NCI-H2196 treated with DMSO at 0.1 percent for 48 hours (cell line): ENCODE results near the gene CYLD.

Experiments
- DNase-seq: peaks from one replicate; lab custom pipeline; 2025; ENCODE audit not compliant: unreplicated experiment; lab: John Stamatoyannopoulos, UW

The CYLD gene

DNA sequence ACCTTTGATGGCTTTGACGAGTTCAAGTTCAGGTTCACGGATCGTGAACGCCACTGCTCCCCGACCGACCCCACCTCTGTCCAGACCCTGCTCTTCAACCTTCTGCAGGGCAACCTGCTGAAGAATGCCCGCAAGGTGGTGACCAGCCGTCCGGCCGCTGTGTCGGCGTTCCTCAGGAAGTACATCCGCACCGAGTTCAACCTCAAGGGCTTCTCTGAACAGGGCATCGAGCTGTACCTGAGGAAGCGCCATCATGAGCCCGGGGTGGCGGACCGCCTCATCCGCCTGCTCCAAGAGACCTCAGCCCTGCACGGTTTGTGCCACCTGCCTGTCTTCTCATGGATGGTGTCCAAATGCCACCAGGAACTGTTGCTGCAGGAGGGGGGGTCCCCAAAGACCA is 30.8 kb upstream of the CYLD start:
- no peak for DNase-seq

DNA sequence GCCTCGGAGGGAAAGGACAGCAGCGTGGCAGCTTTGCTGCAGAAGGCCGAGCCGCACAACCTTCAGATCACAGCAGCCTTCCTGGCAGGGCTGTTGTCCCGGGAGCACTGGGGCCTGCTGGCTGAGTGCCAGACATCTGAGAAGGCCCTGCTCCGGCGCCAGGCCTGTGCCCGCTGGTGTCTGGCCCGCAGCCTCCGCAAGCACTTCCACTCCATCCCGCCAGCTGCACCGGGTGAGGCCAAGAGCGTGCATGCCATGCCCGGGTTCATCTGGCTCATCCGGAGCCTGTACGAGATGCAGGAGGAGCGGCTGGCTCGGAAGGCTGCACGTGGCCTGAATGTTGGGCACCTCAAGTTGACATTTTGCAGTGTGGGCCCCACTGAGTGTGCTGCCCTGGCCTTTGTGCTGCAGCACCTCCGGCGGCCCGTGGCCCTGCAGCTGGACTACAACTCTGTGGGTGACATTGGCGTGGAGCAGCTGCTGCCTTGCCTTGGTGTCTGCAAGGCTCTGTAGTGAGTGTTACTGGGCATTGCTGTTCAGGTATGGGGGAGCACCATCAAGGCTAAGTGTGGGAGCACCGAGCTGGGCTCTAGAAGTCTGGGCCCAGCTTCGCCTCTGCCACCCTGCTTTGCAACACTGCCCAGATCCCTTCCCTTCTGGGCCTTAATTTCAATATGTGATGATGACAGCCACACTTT is 29.9 kb upstream of the CYLD start:
- DNase-seq: no peak

DNA sequence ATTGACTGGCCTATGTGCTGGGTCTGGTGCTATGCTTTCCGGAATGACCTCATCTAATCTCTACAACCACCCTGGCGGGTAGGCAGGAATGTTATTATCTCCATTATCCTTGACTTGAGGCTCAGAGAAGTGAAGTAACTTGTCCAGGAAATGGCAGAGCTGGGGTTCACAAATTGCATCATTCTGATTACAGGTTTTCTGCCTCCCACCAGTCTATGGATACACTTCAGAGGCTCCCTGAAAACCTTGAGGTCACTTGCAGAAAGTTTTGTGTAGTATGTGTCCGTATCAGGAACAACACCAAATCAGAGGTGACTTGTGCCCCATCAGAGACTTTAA is 29.4 kb upstream of the CYLD start:
- DNase-seq: no peak

DNA sequence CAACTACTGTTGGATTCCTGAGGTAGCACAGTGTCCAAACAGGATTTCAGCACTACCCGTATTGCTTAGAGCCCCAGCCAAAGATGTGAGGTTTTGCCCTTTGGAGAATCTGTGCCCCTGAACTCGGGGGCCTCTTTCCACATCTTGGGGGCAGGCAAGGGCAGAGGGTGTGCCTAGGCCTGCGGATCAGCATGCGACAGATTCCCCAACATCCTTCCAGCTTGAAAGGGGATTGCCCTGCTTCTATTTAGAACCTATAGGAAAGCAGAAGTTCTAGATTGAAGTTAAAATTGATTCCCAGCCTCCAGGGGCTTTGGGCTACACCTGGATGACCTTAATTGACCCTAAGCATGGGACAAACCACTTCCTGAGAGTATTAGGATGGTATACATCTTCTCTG is 28.9 kb upstream of the CYLD start:
- DNase-seq: no peak

DNA sequence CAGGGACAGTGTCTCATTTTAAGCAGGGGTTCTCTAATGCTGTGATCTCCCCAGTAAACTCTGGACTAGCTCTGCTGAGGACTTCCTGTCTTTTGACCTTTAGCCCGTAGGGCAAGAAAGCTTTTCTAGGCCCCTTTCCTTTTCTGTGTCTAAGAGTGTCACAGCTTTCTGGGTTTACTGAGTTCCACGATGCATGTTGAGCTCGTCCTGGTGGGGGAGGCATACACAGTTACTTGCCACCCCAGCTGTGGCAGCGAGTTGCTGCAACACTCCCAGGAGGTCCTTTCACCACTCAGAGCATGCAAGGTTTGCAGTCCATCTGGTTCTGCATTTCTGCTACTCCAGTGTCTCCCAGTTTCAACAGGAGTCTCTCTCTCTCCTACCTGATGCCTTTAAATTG is 24.8 kb upstream of the CYLD start:
- DNase-seq: no peak

DNA sequence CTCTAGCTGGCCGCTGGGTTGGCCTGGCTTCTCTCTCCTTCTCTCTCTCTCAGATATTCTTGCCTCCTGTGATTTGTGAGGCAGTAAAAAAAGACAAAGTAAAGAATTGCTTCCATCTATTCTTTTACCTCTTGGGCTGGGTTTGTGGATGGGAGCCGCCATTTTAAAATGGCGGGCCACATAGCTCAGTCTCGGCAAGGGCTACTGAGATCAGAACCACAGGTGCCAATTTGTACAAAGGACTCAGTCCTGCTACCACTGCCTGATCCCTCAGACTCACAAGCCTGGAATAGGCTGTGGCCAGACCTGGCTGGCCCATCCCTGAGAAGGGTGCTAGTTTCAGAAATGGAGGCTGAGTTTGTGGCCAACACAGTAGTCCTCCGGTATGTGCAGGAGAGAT is 24.4 kb upstream of the CYLD start:
- no peak for DNase-seq

DNA sequence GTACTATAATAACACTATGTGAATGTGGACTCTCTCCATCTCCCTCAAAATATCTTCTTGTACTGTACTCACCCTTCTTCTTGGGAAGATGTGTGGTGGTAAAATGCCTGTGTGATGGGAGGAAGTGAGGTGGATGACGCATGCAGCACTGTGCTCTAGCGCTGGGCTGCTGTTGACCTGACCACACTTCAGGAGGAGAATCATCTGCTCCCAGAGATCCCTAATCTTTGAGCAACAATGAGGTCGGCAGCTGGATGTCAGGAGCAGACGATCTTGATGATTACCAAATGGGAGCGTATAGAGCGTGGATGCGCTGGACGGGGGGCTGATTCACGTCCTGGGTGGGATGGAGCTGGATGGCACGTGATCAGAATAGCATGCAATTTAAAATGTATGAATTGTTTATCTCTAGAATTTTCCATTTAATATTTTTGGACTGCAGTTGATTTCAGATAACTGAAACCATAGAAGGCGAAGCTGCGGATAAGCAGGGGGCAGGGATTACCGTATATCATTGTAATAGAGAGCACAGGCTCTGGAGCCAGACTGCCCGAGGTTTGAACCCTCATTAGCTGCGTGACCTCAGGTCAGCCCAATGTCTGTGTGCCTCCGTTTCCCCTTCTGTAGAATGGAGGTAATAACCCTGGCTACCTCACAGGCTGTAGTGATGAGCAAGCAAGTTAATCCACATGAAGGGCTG is 23.7 kb upstream of the CYLD start:
- no peak for DNase-seq

DNA sequence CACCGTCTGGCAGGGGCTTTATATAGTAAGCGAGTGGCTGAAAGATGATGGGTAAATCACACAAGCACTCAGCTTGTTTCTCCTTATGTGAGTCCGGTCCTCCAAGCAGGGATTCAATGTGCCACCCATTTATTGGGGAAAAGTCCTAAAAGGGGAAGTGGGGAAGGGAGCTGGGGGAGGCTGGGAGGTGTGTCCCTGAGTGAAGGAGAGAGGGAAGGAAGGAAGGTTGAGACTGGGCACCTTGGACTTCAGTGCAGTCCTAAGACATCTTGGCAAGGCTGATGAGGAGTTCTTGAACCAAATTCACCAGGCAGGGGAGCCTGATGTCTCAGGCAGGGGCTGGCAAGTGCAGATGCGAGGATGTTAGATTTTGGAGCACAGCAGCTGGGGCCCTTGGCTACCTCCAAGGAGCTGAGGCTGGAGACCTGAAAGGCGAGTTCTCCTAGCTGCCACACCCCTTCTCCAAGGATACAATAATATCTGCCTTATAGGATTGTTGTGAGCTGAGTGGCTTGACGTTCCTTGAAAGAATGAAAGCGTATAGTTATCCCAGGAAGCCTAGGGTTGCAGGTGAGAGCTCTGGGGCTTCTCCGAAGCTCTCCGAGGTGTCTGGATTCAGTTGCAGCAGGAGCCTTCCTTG is 23.0 kb upstream of the CYLD start:
- DNase-seq: no peak

DNA sequence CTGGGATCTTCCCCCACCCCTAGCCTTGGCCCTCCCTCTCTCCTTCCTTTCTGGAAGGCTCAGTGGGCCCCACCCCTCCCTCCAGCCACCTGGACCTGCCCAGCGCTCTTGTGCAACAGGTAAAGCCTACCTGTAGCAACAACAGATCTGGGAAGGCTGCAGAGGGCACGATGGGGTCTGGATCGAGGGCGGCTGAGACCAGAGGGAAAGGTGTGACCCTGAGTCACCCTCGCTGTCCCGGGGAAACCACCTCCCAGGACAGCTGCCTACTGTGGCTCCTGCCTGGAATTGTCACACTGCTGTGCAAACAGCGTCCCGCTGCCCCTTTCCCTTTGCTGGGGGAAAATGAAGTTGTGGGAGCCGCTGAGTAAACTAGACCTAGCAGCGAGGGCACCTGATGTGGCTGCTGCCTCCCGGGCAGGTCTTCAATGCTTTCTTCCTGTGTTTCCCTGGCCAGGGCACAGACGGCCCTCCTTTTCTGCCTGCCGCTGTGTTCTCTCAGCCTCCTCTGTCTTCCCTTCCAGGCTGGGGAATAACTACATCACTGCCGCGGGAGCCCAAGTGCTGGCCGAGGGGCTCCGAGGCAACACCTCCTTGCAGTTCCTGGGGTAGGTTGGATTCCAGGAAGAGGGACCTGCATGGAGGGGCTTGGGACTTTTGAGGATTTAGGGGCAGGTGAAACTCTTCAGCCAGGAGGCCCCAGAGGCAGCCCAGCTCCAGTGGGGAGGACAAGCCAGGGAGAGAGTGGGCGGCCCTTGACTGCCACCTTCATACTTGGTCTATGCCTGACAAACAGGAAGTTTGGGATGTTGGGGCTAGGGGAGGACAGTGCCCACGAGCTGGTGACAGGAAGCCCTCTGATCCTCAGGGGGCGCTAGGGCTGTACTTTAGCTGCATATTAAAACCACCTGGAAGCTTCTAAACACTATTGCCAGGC is 22.2 kb upstream of the CYLD start:
- DNase-seq: no peak

DNA sequence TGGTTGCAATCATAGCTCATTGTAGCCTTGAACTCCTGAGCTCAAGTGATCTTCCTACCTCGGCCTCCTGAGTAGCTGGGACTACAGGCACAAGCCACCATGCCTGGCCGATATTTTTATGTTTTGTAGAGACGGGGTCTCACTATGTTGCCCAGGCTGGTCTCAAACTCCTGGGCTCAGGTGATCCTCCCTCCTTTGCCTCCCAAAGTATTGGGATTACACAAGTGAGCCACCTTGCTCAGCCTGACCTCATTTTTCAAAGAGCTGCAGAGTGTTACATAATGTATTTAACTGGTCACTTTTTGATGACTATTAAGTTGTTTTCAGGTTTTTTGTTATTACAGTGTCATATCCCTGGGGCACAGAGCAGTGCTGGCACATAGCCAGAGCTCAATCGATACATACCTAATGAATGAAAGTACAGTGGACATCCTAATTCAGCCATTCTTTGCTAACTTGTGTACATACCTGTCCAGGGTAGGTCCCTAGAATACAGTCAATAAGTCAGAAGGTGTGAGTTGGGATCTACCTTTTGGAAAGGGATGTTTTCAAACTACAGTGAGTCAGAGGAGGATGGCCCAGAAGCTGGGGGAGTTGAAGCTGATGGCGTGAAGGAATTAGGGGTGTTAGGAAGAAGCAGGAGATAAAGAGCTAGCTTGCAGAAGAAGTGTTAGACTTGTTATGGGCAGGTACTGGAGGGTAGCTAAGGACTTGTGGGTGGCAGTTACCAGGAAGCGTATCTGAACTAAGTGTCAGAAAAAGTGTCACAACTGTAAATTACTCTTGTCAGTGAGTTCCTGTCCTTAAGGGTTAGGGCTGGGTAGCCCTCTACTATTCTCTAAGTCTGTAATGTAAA is 20.1 kb upstream of the CYLD start:
- no peak for DNase-seq

DNA sequence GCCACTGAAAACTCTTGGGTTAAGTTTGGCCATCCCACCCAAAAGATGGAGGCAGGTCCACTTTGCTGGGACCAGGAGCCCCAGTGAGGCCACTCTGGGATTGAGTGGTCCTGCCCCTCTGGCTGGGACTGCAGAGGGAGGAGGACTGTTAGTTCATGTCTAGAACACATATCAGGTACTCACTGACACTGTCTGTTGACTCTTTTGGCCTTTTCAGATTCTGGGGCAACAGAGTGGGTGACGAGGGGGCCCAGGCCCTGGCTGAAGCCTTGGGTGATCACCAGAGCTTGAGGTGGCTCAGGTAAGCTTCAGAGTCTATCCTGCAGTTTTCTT is 19.5 kb upstream of the CYLD start:
- DNase-seq: no peak

DNA sequence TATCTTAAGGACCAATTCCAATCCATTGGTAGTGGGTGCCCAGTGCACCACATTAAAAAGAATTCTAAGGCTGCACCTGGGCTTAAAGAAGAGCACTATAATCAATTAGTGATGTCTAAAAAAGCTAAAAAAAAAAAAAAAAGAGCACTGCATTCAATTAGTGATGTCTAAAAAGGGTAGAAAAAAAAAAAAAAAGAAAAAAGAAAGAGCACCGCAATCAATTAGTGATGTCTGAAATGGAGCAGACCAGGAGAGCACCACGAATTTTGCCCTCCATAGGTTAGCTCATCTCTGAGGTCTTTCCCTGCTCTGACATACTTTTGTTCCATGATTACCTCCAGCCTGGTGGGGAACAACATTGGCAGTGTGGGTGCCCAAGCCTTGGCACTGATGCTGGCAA is 18.9 kb upstream of the CYLD start:
- DNase-seq: no peak

DNA sequence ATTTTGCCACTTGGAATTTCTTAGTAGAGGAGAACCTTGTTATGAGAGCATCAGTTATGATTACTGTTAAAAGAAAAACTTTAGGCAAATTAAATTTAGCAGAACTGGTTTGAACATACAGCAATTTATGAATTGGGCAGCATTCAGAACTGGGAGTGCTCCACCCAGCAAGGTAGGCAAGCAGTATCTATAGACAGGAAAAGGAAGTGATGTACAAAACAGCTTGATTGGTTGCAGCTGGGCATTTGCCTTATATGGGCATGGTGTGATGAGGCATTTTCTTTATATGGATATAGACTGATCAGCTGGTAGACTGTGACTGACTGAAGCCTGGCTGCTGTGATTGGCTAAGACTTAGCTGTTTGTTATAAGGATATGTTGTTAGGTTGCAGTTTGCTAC is 17.6 kb upstream of the CYLD start:
- no peak for DNase-seq

DNA sequence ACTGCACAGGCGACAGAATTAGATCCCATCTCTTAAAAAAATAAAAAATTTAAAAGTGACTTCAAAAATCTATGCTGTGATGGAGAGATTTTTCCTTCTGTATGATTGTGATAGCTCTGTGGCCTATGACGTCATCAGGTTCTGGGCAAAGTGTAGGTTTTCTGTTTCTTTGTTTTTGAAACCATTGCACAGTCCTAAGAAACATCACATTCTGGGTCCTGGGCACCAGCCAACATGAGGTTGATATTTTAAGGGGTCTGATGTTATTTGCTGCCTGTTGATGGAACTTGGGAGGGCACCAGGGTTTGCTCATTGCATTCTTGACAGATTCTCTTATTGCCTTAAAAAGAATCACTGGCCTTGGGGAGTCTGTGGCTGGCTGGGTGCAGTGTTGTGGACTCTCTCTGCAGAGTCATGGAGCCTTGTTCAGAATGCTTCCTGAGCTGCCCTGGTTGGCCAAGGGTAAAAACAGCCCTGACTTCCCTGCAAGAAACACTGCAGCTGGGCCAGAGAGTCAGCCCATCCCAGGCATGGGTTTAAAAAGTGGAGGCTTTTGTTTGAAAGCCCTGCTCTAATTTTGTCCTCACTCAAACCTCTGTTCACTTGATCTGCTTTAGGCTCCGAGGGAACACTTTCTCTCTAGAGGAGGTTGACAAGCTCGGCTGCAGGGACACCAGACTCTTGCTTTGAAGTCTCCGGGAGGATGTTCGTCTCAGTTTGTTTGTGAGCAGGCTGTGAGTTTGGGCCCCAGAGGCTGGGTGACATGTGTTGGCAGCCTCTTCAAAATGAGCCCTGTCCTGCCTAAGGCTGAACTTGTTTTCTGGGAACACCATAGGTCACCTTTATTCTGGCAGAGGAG is 10.5 kb upstream of the CYLD start:
- no peak for DNase-seq

DNA sequence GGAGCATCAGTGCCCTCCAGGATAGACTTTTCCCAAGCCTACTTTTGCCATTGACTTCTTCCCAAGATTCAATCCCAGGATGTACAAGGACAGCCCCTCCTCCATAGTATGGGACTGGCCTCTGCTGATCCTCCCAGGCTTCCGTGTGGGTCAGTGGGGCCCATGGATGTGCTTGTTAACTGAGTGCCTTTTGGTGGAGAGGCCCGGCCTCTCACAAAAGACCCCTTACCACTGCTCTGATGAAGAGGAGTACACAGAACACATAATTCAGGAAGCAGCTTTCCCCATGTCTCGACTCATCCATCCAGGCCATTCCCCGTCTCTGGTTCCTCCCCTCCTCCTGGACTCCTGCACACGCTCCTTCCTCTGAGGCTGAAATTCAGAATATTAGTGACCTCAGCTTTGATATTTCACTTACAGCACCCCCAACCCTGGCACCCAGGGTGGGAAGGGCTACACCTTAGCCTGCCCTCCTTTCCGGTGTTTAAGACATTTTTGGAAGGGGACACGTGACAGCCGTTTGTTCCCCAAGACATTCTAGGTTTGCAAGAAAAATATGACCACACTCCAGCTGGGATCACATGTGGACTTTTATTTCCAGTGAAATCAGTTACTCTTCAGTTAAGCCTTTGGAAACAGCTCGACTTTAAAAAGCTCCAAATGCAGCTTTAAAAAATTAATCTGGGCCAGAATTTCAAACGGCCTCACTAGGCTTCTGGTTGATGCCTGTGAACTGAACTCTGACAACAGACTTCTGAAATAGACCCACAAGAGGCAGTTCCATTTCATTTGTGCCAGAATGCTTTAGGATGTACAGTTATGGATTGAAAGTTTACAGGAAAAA is 9.7 kb upstream of the CYLD start:
- DNase-seq: no peak

DNA sequence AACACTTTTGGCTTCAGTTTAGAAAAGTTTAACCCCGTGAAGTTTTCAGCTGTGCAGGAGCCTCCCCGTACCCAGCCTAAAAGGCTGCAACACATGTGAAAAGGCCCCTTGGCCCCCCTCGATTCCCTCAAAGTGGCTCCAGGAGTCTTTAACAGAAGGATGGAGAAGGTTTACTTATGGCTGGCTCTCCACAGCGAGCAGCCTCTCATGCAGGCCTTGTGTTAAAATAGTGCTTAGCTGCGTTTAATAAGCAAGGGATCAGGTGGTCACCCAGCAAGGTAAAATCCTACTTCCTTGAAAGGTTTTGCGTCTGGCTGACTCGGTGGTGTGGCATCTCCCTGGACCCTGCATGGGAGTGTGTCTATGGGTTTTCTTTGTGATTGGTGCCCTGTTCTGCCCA is 8.4 kb upstream of the CYLD start:
- no peak for DNase-seq

DNA sequence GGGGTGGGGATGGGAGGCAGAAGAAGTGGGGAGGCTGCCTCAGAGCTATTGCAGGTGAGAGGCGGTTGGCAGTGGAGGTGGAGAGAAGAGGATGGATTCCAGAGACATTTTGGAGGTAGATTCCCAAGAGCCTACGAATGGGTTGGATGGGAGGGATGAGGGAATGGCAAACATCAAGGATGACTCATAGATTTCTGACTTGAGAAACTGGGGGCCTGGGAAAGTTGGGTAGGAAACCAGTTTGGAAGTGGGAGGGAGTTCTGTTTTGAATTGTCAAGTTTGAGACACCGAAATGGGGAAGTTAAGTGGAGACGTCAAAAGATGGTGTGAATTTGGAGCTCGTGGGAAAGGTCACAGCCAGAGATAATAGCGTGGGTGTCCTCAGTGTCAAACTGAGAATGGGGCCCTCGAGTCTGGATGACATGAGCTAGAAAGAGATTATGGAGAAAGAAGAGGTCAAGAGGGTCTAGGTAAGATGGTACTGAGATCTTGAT is 6.2 kb upstream of the CYLD start:
- DNase-seq: no peak

DNA sequence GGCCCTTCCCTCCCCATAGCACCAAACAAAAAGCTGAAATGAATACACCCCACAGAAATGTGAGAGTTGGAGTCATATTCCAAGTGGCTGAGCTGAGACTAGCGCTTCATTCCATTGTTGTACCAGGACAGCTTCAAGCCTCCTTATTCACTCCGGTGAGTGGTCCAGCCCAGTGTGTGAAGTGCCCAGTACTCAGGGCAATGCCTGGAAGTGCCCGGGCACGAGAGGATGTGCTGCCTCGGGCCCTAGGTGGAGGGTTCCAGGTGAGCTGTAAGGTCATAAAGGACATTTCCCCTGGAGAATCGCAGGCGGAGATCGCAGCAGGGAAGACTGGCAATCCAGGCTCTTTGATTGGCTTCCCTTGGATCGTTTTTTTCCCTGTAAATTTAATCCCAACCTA is 5.4 kb upstream of the CYLD start:
- DNase-seq: no peak
